Smooth muscle cell (in vitro differentiated cells): ENCODE data around the gene DOCK3. TPM values are rescaled to one million over a fixed set of nuclear protein-coding genes. Genes with fewer than 3 reads are reported as not detected.
A peak's percentile ranks its signal among the peaks of the same experiment; 100 is the strongest.

ENCODE experiments used
- DNase-seq: peaks from one replicate; lab custom pipeline; 2025; ENCODE audit not compliant: unreplicated experiment; lab: John Stamatoyannopoulos, UW
- H2AFZ ChIP-seq: fragments of 200-600 bp; sonication (generic); 2 replicates; pipeline ENCODE4 v1.6.0; 2016; ENCODE audit warnings: antibody characterized with exemption, low read depth, mild to moderate bottlenecking
- H3F3A ChIP-seq: fragments of 200-600 bp; sonication (generic); 2 replicates; pipeline ENCODE4 v1.6.0; 2017; ENCODE audit warnings: antibody characterized with exemption, low read depth
- H3K27ac ChIP-seq: fragments of 200-600 bp; sonication (generic); 2 replicates; pipeline ENCODE4 v1.5.1; 2016; ENCODE audit warnings: low read depth, mild to moderate bottlenecking
- H3K27me3 ChIP-seq: fragments of 200-600 bp; sonication (generic); 2 replicates; pipeline ENCODE4 v1.6.1; 2016; ENCODE audit warnings: low read depth, mild to moderate bottlenecking
- H3K36me3 ChIP-seq: fragments of 200-600 bp; sonication (generic); 2 replicates; pipeline ENCODE4 v1.5.1; 2016; ENCODE audit warnings: low read depth
- H3K4me1 ChIP-seq: fragments of 200-600 bp; sonication (generic); 2 replicates; pipeline ENCODE4 v1.5.1; 2016; ENCODE audit warnings: low read depth
- H3K4me2 ChIP-seq: fragments of 200-600 bp; sonication (generic); 2 replicates; pipeline ENCODE4 v1.6.0; 2016; ENCODE audit warnings: mild to moderate bottlenecking
- H3K4me3 ChIP-seq: fragments of 200-600 bp; sonication (generic); 2 replicates; pipeline ENCODE4 v1.5.1; 2016; ENCODE audit warnings: mild to moderate bottlenecking
- H3K79me2 ChIP-seq: fragments of 200-600 bp; sonication (generic); 2 replicates; pipeline ENCODE4 v1.6.0; 2016; ENCODE audit warnings: low read depth, mild to moderate bottlenecking
- H3K9ac ChIP-seq: fragments of 200-600 bp; sonication (generic); 2 replicates; pipeline ENCODE4 v1.6.0; 2016; ENCODE audit warnings: low read depth
- H3K9me3 ChIP-seq: fragments of 200-600 bp; sonication (generic); replicated peaks from 2 replicates; pipeline ENCODE4 v1.5.1; 2016; ENCODE audit warnings: low read depth
- H4K20me1 ChIP-seq: fragments of 200-600 bp; sonication (generic); 2 replicates; pipeline ENCODE4 v1.6.0; 2016; ENCODE audit warnings: low read depth
- WGBS: methylation state at CpG from one replicate; pipeline ENCODE4 v1.1.7; 2016; ENCODE audit warnings: low lambda C conversion rate; 5-methylcytosine and 5-hydroxymethylcytosine counted together
- polyA plus RNA-seq: library from polyadenylated mRNA; unstranded; fragments of >200 nt; fragmentation: Nextera tagmentation; extraction: Ambion mirVana; gene quantifications from 2 replicates; pipeline ENCODE4 v1.2.1, GENCODE V29; 2016
- total RNA-seq: library from RNA; depleted of rRNA; stranded (reverse); fragments of >200 nt; gene quantifications from 2 replicates; pipeline ENCODE4 v1.2.3, GENCODE V29; 2014
- TF ChIP-seq, protein P1 (sequence below): fragments of 200-600 bp; sonication (generic); IDR thresholded peaks from 2 replicates; pipeline ENCODE4 v1.5.1; 2017; ENCODE audit warnings: borderline replicate concordance, mild to moderate bottlenecking, antibody characterized with exemption; ENCODE audit not compliant: insufficient read depth, poor library complexity, severe bottlenecking

The DOCK3 gene
- total and polyA plus RNA-seq, 2 experiments from 2014 or later: 0.29 to 2.2 TPM

DNA sequence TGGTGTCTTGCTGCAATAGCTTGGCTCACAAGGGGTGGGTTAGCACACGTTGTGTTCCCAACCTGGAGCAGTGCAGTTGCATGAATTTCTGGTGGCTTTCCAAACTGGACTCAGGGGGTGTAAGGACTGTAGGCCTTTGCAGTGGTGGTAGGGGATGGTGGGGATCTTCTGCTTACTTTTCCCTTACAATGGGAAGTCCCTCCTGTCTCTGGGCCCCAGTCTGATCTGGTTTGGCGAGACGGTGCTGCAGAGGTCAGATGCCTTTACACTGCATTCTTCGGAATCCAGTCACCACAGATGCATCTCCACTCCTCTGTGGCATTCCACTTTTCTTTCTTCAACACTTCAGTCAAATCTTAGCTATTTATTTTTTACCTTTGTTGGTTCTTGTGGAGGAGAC is 132.1 kb downstream of the DOCK3 start:
- Histone ChIP-seq H2AFZ (no peak overlapping the region), H3K4me1 (no peaks in the 10 kb centered on the region), H3K36me3 (no peaks in the 10 kb centered on the region), H3K27ac (peak overlapping the region; percentile 76), H3K79me2 (no peaks in the 10 kb centered on the region), H3K27me3 (no peaks in the 10 kb centered on the region), H4K20me1 (no peaks in the 10 kb centered on the region), H3K4me2 (no peak overlapping the region), H3K4me3 (no peak overlapping the region), H3K9me3 (peaks cover 7% of the 10 kb centered on the region), H3F3A (no peaks in the 10 kb centered on the region), H3K9ac (no peak overlapping the region)
- WGBS: 52% methylated on average over 4 of the region's 4 CpGs
- DNase-seq: no peak
- TF ChIP-seq, protein P1, sequence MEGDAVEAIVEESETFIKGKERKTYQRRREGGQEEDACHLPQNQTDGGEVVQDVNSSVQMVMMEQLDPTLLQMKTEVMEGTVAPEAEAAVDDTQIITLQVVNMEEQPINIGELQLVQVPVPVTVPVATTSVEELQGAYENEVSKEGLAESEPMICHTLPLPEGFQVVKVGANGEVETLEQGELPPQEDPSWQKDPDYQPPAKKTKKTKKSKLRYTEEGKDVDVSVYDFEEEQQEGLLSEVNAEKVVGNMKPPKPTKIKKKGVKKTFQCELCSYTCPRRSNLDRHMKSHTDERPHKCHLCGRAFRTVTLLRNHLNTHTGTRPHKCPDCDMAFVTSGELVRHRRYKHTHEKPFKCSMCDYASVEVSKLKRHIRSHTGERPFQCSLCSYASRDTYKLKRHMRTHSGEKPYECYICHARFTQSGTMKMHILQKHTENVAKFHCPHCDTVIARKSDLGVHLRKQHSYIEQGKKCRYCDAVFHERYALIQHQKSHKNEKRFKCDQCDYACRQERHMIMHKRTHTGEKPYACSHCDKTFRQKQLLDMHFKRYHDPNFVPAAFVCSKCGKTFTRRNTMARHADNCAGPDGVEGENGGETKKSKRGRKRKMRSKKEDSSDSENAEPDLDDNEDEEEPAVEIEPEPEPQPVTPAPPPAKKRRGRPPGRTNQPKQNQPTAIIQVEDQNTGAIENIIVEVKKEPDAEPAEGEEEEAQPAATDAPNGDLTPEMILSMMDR: no peak

DNA sequence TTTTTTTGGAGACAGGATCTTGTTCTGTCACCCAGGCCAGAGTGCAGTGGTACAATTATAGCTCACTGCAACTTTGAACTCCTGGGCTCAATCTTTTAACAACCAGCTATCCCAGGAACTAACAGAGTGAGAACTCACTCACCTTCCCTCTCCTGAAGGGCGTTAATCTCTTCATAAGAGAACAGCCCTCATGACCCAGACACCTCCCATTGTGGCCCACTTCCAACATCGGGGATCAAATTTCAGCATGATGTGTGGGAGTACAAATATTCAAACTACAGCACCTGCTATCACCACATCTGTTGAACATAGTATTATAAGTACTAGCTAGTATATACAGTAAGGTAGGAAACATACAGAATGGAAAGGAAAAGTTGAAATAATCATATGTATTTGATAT is 132.5 kb downstream of the DOCK3 start:
- Histone ChIP-seq H3K4me1 (no peaks in the 10 kb centered on the region), H3K9ac (no peak overlapping the region), H3K9me3 (peaks cover 4% of the 10 kb centered on the region), H3K79me2 (no peaks in the 10 kb centered on the region), H2AFZ (no peak overlapping the region), H3K4me3 (no peak overlapping the region), H3F3A (no peaks in the 10 kb centered on the region), H3K27me3 (no peaks in the 10 kb centered on the region), H4K20me1 (no peaks in the 10 kb centered on the region), H3K4me2 (peak overlapping the region; percentile 17), H3K36me3 (no peaks in the 10 kb centered on the region), H3K27ac (peak overlapping the region; percentile 76)
- 76% methylated on average over 2 of the region's 2 CpGs for WGBS
- no peak for DNase-seq
- TF ChIP-seq, protein P1: no peak

DNA sequence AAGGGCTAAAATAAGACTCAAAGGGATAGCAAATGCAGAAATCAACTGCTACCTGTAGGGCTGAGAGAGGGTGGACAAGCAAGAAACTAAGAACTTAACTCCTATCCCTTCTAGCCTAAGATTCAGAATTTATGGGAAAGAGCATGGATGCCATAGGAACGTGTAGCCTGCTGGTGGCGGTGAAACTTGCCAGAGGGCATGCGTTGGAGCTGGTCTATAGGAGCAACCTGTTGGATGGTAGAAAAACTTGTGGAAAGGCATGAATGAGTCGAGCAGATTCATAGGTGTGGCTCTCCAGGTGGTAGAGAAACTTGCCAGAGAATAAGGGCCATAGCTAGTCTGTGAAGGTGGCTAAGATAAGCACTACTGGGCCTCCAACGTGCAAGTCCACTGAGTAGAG is 137.2 kb downstream of the DOCK3 start:
- Histone ChIP-seq H3K79me2 (no peaks in the 10 kb centered on the region), H3F3A (no peaks in the 10 kb centered on the region), H3K9me3 (no peaks in the 10 kb centered on the region), H2AFZ (no peak overlapping the region), H3K36me3 (no peaks in the 10 kb centered on the region), H4K20me1 (no peaks in the 10 kb centered on the region), H3K4me2 (no peak overlapping the region), H3K4me3 (no peak overlapping the region), H3K9ac (no peak overlapping the region), H3K27ac (no peak overlapping the region), H3K4me1 (no peaks in the 10 kb centered on the region), H3K27me3 (no peaks in the 10 kb centered on the region)
- TF ChIP-seq, protein P1: no peak
- 71% methylated on average over 5 of the region's 5 CpGs for WGBS
- DNase-seq: no peak

DNA sequence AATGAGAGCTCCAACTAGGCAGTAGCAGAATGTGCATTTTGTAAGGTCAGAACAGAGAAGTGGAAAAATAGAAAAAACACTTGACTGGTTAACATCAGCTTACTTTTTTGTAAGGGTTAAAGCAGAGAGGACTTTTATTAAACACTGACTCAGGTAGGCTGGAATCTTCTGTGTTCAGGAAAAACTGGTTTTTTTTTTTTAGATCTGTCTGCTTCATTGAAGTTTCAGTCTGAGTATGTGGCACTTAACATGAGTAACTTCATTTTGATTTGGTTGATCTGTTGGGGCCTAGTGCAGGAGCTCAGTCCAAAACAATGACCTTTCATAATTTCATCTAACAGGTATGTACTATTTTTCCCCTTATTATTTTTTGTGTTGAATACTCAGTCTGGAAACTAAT is 141.1 kb downstream of the DOCK3 start:
- no peaks in the 10 kb centered on the region for H3K9me3 ChIP-seq
- no peaks in the 10 kb centered on the region for H3F3A ChIP-seq
- no peak overlapping the region for H3K4me3 ChIP-seq
- peak overlapping the region; percentile 7 for H3K9ac ChIP-seq
- peaks cover 15% of the 10 kb centered on the region for H3K4me1 ChIP-seq
- TF ChIP-seq, protein P1: no peak
- H3K79me2 ChIP-seq: no peaks in the 10 kb centered on the region
- H3K27ac ChIP-seq: peak overlapping the region; percentile 78
- no peaks in the 10 kb centered on the region for H3K36me3 ChIP-seq
- no peaks in the 10 kb centered on the region for H3K27me3 ChIP-seq
- no peaks in the 10 kb centered on the region for H4K20me1 ChIP-seq
- no peak overlapping the region for H2AFZ ChIP-seq
- H3K4me2 ChIP-seq: no peak overlapping the region
- DNase-seq: no peak
